Ishikawa (cell line): ENCODE data around the gene CIZ1.

Experiments
- CEBPB ChIP-seq: IDR thresholded peaks from 2 replicates; pipeline ENCODE4 v1.6.1; 2012
- CREB1 ChIP-seq: IDR thresholded peaks from 2 replicates; pipeline ENCODE4 v1.6.1; 2012; ENCODE audit warnings: low read depth
- EGR1 ChIP-seq: IDR thresholded peaks from 2 replicates; pipeline ENCODE4 v1.6.1; 2012
- EP300 ChIP-seq: IDR thresholded peaks from 2 replicates; pipeline ENCODE4 v1.6.1; 2012; ENCODE audit warnings: borderline replicate concordance
- FOXM1 ChIP-seq: IDR thresholded peaks from 2 replicates; pipeline ENCODE4 v1.6.1; 2012; ENCODE audit warnings: low read depth, borderline replicate concordance
- MAX ChIP-seq: IDR thresholded peaks from 2 replicates; pipeline ENCODE4 v1.6.1; 2012
- NFIC ChIP-seq: IDR thresholded peaks from 2 replicates; pipeline ENCODE4 v1.6.1; 2012
- RAD21 ChIP-seq: IDR thresholded peaks from 2 replicates; pipeline ENCODE4 v1.6.1; 2012; ENCODE audit warnings: low read depth
- TAF1 ChIP-seq: IDR thresholded peaks from 2 replicates; pipeline ENCODE4 v1.6.1; 2012; ENCODE audit warnings: low read depth, mild to moderate bottlenecking
- TCF12 ChIP-seq: IDR thresholded peaks from 2 replicates; pipeline ENCODE4 v1.6.1; 2012; ENCODE audit warnings: low read depth
- TEAD4 ChIP-seq: IDR thresholded peaks from 2 replicates; pipeline ENCODE4 v1.6.1; 2012
- YY1 ChIP-seq: IDR thresholded peaks from 2 replicates; pipeline ENCODE4 v1.6.1; 2012; ENCODE audit warnings: low read depth
- ZBTB7A ChIP-seq: IDR thresholded peaks from 2 replicates; pipeline ENCODE4 v1.6.1; 2012; ENCODE audit warnings: low read depth
- TF ChIP-seq, protein P1 (sequence below): IDR thresholded peaks from 2 replicates; pipeline ENCODE4 v1.6.1; 2012; ENCODE audit warnings: low read depth, mild to moderate bottlenecking
- TF ChIP-seq, protein P2 (sequence below): IDR thresholded peaks from 2 replicates; pipeline ENCODE4 v1.6.1; 2012

Gene CIZ1

DNA sequence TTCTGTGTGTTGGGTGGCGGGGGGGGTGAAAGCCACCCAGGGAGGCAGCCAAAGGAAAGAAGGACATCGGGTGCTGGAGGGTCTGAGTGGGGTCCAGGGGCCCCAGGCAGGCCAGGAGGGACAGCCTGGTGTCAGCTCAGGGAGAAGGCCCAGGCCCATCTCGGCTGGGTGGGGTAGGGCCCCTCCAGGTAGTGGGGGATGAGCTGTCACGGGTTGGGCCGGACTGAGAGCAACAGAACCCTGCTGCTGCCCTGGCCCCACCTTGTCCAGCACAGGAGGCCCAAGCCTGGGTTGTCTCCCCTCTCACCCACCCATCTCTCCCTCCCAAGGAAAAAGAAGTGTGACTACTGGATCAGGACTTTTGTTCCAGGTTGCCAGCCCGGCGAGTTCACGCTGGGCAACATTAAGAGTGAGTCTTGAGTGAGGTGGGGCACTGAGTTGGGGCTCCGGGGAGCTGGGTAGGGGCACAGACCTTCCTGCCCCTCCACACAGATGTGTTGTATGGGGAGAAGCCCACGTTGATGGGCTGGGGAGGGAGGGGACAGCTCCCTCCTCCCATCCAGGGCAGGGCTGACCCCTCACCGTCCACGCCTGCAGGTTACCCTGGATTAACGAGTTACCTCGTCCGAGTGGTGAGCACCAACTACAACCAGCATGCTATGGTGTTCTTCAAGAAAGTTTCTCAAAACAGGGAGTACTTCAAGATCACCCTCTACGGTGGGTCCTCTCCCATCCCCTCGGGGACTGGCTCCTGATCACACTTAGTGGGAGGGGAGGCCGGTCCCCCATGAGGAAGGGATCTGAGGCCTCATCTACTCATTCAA is 39.9 kb downstream of the CIZ1 start:
- TF ChIP-seq TEAD4: no peak
- no peak for TF ChIP-seq CEBPB
- TF ChIP-seq YY1: no peak
- TF ChIP-seq TAF1: no peak
- no peak for TF ChIP-seq MAX
- TF ChIP-seq TCF12: no peak
- TF ChIP-seq CREB1: no peak
- no peak for TF ChIP-seq FOXM1
- TF ChIP-seq RAD21: no peak
- TF ChIP-seq, protein P1, sequence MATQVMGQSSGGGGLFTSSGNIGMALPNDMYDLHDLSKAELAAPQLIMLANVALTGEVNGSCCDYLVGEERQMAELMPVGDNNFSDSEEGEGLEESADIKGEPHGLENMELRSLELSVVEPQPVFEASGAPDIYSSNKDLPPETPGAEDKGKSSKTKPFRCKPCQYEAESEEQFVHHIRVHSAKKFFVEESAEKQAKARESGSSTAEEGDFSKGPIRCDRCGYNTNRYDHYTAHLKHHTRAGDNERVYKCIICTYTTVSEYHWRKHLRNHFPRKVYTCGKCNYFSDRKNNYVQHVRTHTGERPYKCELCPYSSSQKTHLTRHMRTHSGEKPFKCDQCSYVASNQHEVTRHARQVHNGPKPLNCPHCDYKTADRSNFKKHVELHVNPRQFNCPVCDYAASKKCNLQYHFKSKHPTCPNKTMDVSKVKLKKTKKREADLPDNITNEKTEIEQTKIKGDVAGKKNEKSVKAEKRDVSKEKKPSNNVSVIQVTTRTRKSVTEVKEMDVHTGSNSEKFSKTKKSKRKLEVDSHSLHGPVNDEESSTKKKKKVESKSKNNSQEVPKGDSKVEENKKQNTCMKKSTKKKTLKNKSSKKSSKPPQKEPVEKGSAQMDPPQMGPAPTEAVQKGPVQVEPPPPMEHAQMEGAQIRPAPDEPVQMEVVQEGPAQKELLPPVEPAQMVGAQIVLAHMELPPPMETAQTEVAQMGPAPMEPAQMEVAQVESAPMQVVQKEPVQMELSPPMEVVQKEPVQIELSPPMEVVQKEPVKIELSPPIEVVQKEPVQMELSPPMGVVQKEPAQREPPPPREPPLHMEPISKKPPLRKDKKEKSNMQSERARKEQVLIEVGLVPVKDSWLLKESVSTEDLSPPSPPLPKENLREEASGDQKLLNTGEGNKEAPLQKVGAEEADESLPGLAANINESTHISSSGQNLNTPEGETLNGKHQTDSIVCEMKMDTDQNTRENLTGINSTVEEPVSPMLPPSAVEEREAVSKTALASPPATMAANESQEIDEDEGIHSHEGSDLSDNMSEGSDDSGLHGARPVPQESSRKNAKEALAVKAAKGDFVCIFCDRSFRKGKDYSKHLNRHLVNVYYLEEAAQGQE: no peak
- no peak for TF ChIP-seq EGR1

DNA sequence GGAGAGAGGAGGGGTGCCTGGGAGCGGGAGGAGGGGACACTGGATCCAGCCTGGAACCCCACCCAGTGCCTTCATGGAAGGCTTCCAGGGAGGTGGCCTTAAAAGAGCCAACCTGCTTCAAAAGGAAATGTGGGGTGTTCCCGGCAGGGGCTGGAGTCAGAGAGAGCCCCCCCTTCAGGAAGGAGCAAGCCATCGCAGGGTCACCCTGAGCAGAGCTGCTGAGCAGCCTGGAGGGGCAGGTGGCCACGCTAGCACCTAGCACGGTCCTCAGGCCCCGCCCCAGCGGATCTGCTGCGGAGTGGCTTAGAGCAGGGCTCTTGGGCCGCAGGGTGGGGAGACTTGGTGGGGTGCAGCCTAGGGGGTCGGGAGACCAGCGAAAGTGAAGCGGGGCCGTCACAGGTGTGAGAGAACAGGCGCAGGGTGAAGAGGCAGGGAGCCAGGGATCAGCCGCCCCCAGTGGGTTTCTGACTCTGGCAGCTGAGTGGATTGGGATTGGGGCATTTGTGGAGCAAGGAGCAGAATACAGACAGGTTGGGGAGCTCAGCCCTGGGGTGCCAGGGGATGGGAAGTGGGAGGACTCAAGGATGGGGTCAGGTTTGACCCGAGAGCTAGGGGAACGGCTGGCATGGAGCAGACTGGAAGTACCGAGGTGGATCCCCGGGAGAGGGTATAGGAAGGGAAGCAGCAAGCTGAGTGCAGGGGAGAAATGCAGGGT is 40.6 kb downstream of the CIZ1 start:
- TF ChIP-seq, protein P2, sequence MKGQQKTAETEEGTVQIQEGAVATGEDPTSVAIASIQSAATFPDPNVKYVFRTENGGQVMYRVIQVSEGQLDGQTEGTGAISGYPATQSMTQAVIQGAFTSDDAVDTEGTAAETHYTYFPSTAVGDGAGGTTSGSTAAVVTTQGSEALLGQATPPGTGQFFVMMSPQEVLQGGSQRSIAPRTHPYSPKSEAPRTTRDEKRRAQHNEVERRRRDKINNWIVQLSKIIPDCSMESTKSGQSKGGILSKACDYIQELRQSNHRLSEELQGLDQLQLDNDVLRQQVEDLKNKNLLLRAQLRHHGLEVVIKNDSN: no peak
- TF ChIP-seq FOXM1 (no peak), EP300 (no peak), ZBTB7A (no peak), EGR1 (no peak), MAX (no peak), TEAD4 (no peak), CEBPB (no peak), YY1 (no peak), RAD21 (no peak), TAF1 (no peak), TCF12 (no peak), CREB1 (no peak), NFIC (no peak)
- TF ChIP-seq, protein P1: no peak

DNA sequence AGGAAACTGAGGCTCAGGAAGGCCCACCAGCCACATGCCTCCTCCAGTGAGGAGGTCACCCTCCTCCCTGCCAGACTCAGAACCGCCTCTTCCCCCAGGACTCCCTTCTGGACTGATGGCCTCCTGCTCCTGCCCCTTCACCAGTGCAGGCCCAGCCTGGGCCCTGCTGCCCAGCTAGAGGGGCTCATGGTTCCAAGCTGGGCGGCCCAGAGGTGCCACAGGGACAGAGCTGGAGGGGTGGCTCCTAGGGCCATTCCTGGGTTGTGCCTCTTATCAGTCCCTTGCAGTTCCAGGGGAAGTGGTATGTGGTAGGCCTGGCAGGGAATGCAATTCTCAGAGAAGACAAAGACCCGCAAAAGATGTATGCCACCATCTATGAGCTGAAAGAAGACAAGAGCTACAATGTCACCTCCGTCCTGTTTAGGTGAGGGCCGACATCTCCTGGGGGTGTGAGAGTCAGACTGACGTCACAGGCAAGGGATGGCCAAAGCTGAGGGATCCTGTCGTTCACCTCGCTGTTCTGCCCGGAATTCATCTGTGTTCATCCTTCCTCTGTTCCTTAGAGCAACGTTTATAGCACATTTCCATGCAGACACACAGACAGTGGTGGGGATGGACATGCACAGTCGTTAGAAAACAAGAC is 41.3 kb downstream of the CIZ1 start:
- TF ChIP-seq, protein P1: no peak
- TF ChIP-seq TEAD4 (no peak), ZBTB7A (no peak), EGR1 (no peak), FOXM1 (no peak), RAD21 (no peak), TAF1 (no peak), CREB1 (no peak), MAX (no peak), CEBPB (no peak), EP300 (no peak), TCF12 (no peak), YY1 (no peak), NFIC (no peak)
- TF ChIP-seq, protein P2: no peak
